Mucosa of descending colon (tissue), 3 donors: ENCODE results near the gene ZFAND3. TPM values are rescaled to one million over a fixed set of nuclear protein-coding genes. Genes with fewer than 3 reads are reported as not detected.

ENCODE experiments used
- ATAC-seq: fragments of 200-7000 bp; cut with Tn5 transposase; one replicate; pipeline ENCODE4 v1.9.1; 2020; ENCODE audit warnings: mild to moderate bottlenecking, moderate library complexity
- DNase-seq, 3 donors: peaks; one replicate each; pipeline ENCODE4 v3.0.0-alpha.2; 2020
- H3K36me3 ChIP-seq: fragments of 200-600 bp; one replicate; pipeline ENCODE4 v1.8.0; 2021; ENCODE audit warnings: low read depth, mild to moderate bottlenecking
- H3K4me1 ChIP-seq: fragments of 200-600 bp; one replicate; pipeline ENCODE4 v1.8.0; 2021; ENCODE audit warnings: low read depth, mild to moderate bottlenecking
- H3K4me3 ChIP-seq: fragments of 200-600 bp; one replicate; pipeline ENCODE4 v1.8.0; 2021; ENCODE audit warnings: mild to moderate bottlenecking
- H3K9me3 ChIP-seq: fragments of 200-600 bp; one replicate; pipeline ENCODE4 v1.8.0; 2021; ENCODE audit warnings: mild to moderate bottlenecking
- CTCF ChIP-seq: fragments of 200-600 bp; IDR thresholded peaks from one replicate; pipeline ENCODE4 v1.8.0; 2022; ENCODE audit warnings: antibody characterized with exemption, mild to moderate bottlenecking
- intact Hi-C, 2 donors: fragments of 100-400 bp; cut with DNase I in 1 of 2; cut with micrococcal nuclease in 1 of 2; formaldehyde crosslinking; loops; one replicate each; pipeline versions ENCODE4 v1.11.0 to v1.11.1; 2022; cut with DNase I, micrococcal nuclease
- total RNA-seq, 3 donors: library from RNA; stranded (reverse); fragmentation: NEBNext Ultra II Directional in 2 of 3; extraction: Animal tissue kit (Norgen Biotek cat#: 25700) in 2 of 3; gene quantifications; one replicate each; pipeline versions ENCODE4 v1.2.1 to v1.2.4, GENCODE V29; 2021 to 2023
- donor health status: DM: no; HTN: no; CAD: no; lungs with moderate emphysema.
- donor health status: DM: no; HTN: no; CAD: no.
- donor health status: DM: no; HTN: yes; CAD: no.

Gene ZFAND3
- total RNA-seq, 3 donors from 2014 or later = 63.9 to 84.0 (median 82.2) TPM

GRCh38 chr6:37866590-37867507 lies 47.3 kb downstream of the ZFAND3 start:
- Histone ChIP-seq H3K4me3 (no peak overlapping the region), H3K36me3 (no peaks in the 10 kb centered on the region), H3K4me1 (peaks cover 9% of the 10 kb centered on the region), H3K9me3 (no peaks in the 10 kb centered on the region)
- DNase-seq = no peak
- TF ChIP-seq CTCF = no peak
- no peak for ATAC-seq
- intact Hi-C loops = no loop called here

GRCh38 chr6:37867756-37868446 lies 48.4 kb downstream of the ZFAND3 start:
- ATAC-seq (no peak), DNase-seq (no peak)
- intact Hi-C loops = no loop called here
- no peaks in the 10 kb centered on the region for H3K9me3 ChIP-seq
- H3K4me3 ChIP-seq = no peak overlapping the region
- H3K36me3 ChIP-seq = no peaks in the 10 kb centered on the region
- TF ChIP-seq CTCF = no peak
- H3K4me1 ChIP-seq = peaks cover 9% of the 10 kb centered on the region

DNA sequence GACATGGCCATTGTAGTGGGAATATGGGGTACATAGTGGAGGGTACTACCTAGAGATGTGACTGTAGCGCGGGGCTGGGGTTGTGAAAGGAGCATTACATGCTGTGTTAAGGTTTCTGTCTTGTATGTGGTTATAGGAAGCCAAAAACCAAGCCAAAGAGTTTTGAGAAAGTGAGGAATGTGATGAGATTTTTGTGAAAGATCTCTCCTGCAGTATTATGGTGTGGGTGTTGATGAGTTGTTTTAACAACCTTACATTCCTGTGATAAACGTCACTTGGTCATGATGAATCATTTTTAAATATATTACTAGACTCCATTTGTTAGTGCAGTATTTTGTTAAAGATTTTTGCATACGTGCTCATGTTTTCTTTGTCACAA lies 48.9 kb downstream of the ZFAND3 start:
- no peaks in the 10 kb centered on the region for H3K9me3 ChIP-seq
- TF ChIP-seq CTCF = no peak
- no peak for DNase-seq
- intact Hi-C loops = no loop called here
- ATAC-seq = no peak
- peaks cover 9% of the 10 kb centered on the region for H3K4me1 ChIP-seq
- no peak overlapping the region for H3K4me3 ChIP-seq
- H3K36me3 ChIP-seq = no peaks in the 10 kb centered on the region

- intact Hi-C loops = no loop called here
- Histone ChIP-seq H3K4me3 (no peak overlapping the region), H3K4me1 (peaks cover 9% of the 10 kb centered on the region)
These were observed 52.3 kb downstream of the ZFAND3 start for GRCh38 chr6:37871616-37872372.

More at GRCh38 chr6:37871616-37872372, 52.3 kb downstream of the ZFAND3 start:
- no peak for TF ChIP-seq CTCF
- DNase-seq (no peak), ATAC-seq (no peak)
- H3K9me3 ChIP-seq = no peaks in the 10 kb centered on the region
- H3K36me3 ChIP-seq = no peaks in the 10 kb centered on the region
